Neural progenitor cell (in vitro differentiated cells): Measurements from ENCODE around the gene LILRB3. TPM values are rescaled to one million over a fixed set of nuclear protein-coding genes. Genes with fewer than 3 reads are reported as not detected.

Experiments used
- DNase-seq: peaks from one replicate; pipeline ENCODE4 v3.0.0-alpha.2; 2016; ENCODE audit warnings: low spot score
- H2AFZ ChIP-seq: fragments of 200-600 bp; sonication (generic); replicated peaks from 2 replicates; pipeline ENCODE4 v1.6.1; 2016; ENCODE audit warnings: antibody characterized with exemption
- H3F3A ChIP-seq: fragments of 200-600 bp; sonication (generic); 2 replicates; pipeline ENCODE4 v1.6.1; 2016; ENCODE audit warnings: antibody characterized with exemption, low read depth
- H3K27ac ChIP-seq: fragments of 200-600 bp; sonication (generic); 2 replicates; pipeline ENCODE4 v1.5.1; 2016; ENCODE audit warnings: mild to moderate bottlenecking
- H3K27me3 ChIP-seq: fragments of 200-600 bp; sonication (generic); 2 replicates; pipeline ENCODE4 v1.6.1; 2016; ENCODE audit warnings: mild to moderate bottlenecking, moderate library complexity
- H3K36me3 ChIP-seq: fragments of 200-600 bp; sonication (generic); 2 replicates; pipeline ENCODE4 v1.5.1; 2016
- H3K4me1 ChIP-seq: fragments of 200-600 bp; sonication (generic); 2 replicates; pipeline ENCODE4 v1.6.1; 2016; ENCODE audit warnings: mixed run types
- H3K4me2 ChIP-seq: fragments of 200-600 bp; sonication (generic); 2 replicates; pipeline ENCODE4 v1.6.1; 2016
- H3K4me3 ChIP-seq: fragments of 200-600 bp; sonication (generic); 2 replicates; pipeline ENCODE4 v1.5.1; 2016
- H3K79me2 ChIP-seq: fragments of 200-600 bp; sonication (generic); 2 replicates; pipeline ENCODE4 v1.6.1; 2016; ENCODE audit warnings: low read depth
- H3K9ac ChIP-seq: fragments of 200-600 bp; sonication (generic); 2 replicates; pipeline ENCODE4 v1.6.1; 2016
- H3K9me3 ChIP-seq: fragments of 200-600 bp; sonication (generic); 2 replicates; pipeline ENCODE4 v1.5.1; 2016; ENCODE audit warnings: low read depth
- H4K20me1 ChIP-seq: fragments of 200-600 bp; sonication (generic); 2 replicates; pipeline ENCODE4 v1.6.1; 2016; ENCODE audit warnings: low read depth
- H3K27ac Mint-ChIP-seq: 3 replicates; pipeline ENCODE4 v1.8.0; 2021; ENCODE audit warnings: mixed read lengths
- H3K27me3 Mint-ChIP-seq: 2 replicates; pipeline ENCODE4 v1.8.0; 2022; ENCODE audit warnings: low read depth, mild to moderate bottlenecking, inconsistent platforms, moderate library complexity, mixed read lengths; ENCODE audit not compliant: insufficient read depth
- H3K36me3 Mint-ChIP-seq: 3 replicates; pipeline ENCODE4 v1.8.0; 2021; ENCODE audit warnings: mixed read lengths
- H3K4me1 Mint-ChIP-seq: 3 replicates; pipeline ENCODE4 v1.8.0; 2021; ENCODE audit warnings: mixed read lengths
- H3K4me3 Mint-ChIP-seq: 3 replicates; pipeline ENCODE4 v1.8.0; 2021; ENCODE audit warnings: mild to moderate bottlenecking, moderate library complexity, mixed read lengths
- H3K9me3 Mint-ChIP-seq: 3 replicates; pipeline ENCODE4 v1.8.0; 2020; ENCODE audit warnings: mixed read lengths
- EZH2 ChIP-seq: fragments of 200-600 bp; sonication (generic); IDR thresholded peaks from 2 replicates; pipeline ENCODE4 v1.6.1; 2017; ENCODE audit warnings: antibody characterized with exemption, mild to moderate bottlenecking, moderate library complexity
- EZH2phosphoT487 ChIP-seq: fragments of 200-600 bp; sonication (generic); IDR thresholded peaks from 2 replicates; pipeline ENCODE4 v1.6.1; 2017; ENCODE audit warnings: antibody characterized with exemption
- total RNA-seq: library from RNA; depleted of rRNA; stranded (reverse); fragments of >200 nt; gene quantifications from 2 replicates; pipeline ENCODE4 v1.2.3, GENCODE V29; 2015; ENCODE audit warnings: low replicate concordance
- TF ChIP-seq, protein P1 (sequence below): fragments of 200-600 bp; sonication (generic); IDR thresholded peaks from 2 replicates; pipeline ENCODE4 v1.5.1; 2017; ENCODE audit warnings: antibody characterized with exemption, mild to moderate bottlenecking

Gene LILRB3
- total RNA-seq, 1 donor from 2014 or later: not detected

DNA sequence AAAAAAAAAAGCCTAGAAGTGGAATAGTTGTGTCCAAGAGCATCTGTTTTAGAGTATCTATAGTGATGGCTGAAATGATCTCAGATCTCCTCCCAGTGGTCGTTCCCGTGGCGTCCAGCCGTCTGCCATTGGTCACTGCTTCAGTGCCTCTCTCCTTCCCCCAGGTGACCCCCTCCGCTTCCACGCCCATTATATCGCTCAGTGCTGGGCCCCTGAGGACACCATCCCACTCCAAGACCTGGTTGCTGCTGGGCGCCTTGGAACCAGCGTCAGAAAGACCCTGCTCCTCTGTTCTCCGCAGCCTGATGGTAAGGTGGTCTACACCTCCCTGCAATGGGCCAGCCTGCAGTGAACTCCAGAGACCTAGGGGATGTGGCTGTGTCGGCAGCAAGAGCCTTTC lies 29.8 kb downstream of the LILRB3 start:
- TF ChIP-seq EZH2phosphoT487 (no peak), EZH2 (no peak)
- TF ChIP-seq, protein P1, sequence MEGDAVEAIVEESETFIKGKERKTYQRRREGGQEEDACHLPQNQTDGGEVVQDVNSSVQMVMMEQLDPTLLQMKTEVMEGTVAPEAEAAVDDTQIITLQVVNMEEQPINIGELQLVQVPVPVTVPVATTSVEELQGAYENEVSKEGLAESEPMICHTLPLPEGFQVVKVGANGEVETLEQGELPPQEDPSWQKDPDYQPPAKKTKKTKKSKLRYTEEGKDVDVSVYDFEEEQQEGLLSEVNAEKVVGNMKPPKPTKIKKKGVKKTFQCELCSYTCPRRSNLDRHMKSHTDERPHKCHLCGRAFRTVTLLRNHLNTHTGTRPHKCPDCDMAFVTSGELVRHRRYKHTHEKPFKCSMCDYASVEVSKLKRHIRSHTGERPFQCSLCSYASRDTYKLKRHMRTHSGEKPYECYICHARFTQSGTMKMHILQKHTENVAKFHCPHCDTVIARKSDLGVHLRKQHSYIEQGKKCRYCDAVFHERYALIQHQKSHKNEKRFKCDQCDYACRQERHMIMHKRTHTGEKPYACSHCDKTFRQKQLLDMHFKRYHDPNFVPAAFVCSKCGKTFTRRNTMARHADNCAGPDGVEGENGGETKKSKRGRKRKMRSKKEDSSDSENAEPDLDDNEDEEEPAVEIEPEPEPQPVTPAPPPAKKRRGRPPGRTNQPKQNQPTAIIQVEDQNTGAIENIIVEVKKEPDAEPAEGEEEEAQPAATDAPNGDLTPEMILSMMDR: no peak
- H2AFZ ChIP-seq: no peak overlapping the region
- peaks cover 4% of the 10 kb centered on the region for H3K36me3 ChIP-seq
- no peak overlapping the region for H3K9ac ChIP-seq
- peaks cover 14% of the 10 kb centered on the region for H4K20me1 ChIP-seq
- H3K4me1 Mint-ChIP-seq: peaks cover 13% of the 10 kb centered on the region
- H3K4me2 ChIP-seq: no peak overlapping the region
- H3K9me3 Mint-ChIP-seq: no peaks in the 10 kb centered on the region
- peaks cover 21% of the 10 kb centered on the region for H3F3A ChIP-seq
- peaks cover 13% of the 10 kb centered on the region for H3K36me3 Mint-ChIP-seq
- H3K27me3 ChIP-seq: no peaks in the 10 kb centered on the region
- H3K4me1 ChIP-seq: peaks cover 15% of the 10 kb centered on the region
- peaks cover 29% of the 10 kb centered on the region for H3K79me2 ChIP-seq
- H3K27ac Mint-ChIP-seq: no peak overlapping the region
- no peak overlapping the region for H3K27ac ChIP-seq
- no peak for DNase-seq
- peak overlapping the region; percentile 92 for H3K4me3 Mint-ChIP-seq
- no peak overlapping the region for H3K4me3 ChIP-seq
- H3K9me3 ChIP-seq: no peaks in the 10 kb centered on the region
- peaks cover 16% of the 10 kb centered on the region for H3K27me3 Mint-ChIP-seq

DNA sequence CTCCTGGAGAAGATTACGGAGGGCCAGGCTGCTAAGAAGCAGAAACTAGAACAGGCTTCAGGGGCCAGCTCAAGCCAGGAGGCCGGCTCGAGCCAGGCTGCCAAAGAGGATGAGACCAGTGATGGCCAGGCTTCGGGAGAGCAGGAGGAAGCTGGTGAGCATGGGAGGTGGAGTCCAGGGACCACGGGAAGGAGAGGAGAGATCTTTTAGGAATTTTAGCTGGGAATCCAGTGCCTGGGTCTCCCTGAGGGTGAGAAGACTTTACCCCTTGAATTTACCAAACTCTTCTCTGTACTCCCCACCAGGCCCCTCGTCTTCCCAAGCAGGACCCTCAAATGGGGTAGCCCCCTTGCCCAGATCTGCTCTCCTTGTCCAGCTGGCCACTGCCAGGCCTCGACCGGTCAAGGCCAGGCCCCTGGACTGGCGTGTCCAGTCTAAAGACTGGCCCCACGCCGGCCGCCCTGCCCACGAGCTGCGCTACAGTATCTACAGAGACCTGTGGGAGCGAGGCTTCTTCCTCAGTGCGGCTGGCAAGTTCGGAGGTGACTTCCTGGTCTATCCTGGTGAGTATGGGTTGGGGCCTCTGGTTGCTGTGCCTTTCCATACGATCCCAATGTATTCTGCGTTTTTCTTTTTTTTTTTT lies 30.9 kb downstream of the LILRB3 start:
- no peak overlapping the region for H3K27ac Mint-ChIP-seq
- peak overlapping the region; percentile 92 for H3K4me2 ChIP-seq
- peaks cover 21% of the 10 kb centered on the region for H4K20me1 ChIP-seq
- H3K36me3 Mint-ChIP-seq: peaks cover 14% of the 10 kb centered on the region
- H3K27me3 Mint-ChIP-seq: peaks cover 21% of the 10 kb centered on the region
- no peaks in the 10 kb centered on the region for H3K9me3 ChIP-seq
- H3K9me3 Mint-ChIP-seq: no peaks in the 10 kb centered on the region
- H3K36me3 ChIP-seq: peaks cover 4% of the 10 kb centered on the region
- H3K4me3 Mint-ChIP-seq: peak overlapping the region; percentile 92
- H3K27me3 ChIP-seq: no peaks in the 10 kb centered on the region
- peak overlapping the region; percentile 78 for H2AFZ ChIP-seq
- H3K79me2 ChIP-seq: peaks cover 37% of the 10 kb centered on the region
- DNase-seq: no peak
- peaks cover 16% of the 10 kb centered on the region for H3K4me1 ChIP-seq
- TF ChIP-seq EZH2 (no peak), EZH2phosphoT487 (no peak)
- TF ChIP-seq, protein P1: no peak
- peak overlapping the region; percentile 93 for H3K27ac ChIP-seq
- peaks cover 22% of the 10 kb centered on the region for H3K4me1 Mint-ChIP-seq
- peaks cover 21% of the 10 kb centered on the region for H3F3A ChIP-seq
- peak overlapping the region; percentile 76 for H3K9ac ChIP-seq
- H3K4me3 ChIP-seq: peak overlapping the region; percentile 88

DNA sequence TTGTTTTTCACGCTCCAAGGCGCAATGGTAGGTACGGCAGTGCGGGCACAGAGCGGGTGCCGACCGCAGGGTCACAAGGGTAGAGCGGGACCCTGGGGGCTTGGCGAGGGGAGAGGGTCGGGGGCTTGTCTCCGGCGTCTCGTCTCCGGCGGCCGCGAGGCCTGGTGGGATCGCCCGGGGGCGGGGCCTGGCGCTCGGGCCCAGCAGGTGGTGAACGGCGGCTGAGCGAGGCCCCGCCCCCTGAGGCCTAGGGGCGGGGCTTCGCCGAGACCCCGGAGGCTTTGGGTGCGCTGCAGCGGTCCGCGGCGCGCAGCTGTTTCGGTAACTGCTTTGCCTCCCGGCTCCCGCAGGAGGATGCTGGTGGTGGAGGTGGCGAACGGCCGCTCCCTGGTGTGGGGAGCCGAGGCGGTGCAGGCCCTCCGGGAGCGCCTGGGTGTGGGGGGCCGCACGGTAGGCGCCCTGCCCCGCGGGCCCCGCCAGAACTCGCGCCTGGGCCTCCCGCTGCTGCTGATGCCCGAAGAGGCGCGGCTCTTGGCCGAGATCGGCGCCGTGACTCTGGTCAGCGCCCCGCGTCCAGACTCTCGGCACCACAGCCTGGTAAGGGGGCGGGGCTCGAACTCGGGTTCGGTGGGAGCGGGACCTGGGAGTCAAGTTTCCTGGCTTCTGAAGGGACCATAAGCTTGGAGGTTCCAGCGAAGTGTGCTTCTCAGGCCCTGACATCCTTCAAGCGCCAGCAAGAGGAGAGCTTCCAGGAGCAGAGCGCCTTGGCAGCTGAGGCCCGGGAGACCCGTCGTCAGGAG lies 31.6 kb downstream of the LILRB3 start, which contains the start of gene TSEN34:
TSS of gene TSEN34 (plus strand) at position 298 of the 800 bp plus-strand sequence. CDS start at position 355, 57 bp downstream.
- Histone ChIP-seq H3K79me2 (peaks cover 40% of the 10 kb centered on the region), H3K27ac (peak within 1 kb of the TSS; percentile 95), H3F3A (peaks cover 21% of the 10 kb centered on the region), H3K4me1 (peaks cover 16% of the 10 kb centered on the region), H3K4me2 (peak within 1 kb of the TSS; percentile 92), H3K9ac (peak within 1 kb of the TSS; percentile 76), H3K9me3 (no peaks in the 10 kb centered on the region), H2AFZ (peak within 1 kb of the TSS; percentile 78), H3K36me3 (peaks cover 4% of the 10 kb centered on the region), H3K27me3 (no peaks in the 10 kb centered on the region), H3K4me3 (peak within 1 kb of the TSS; percentile 88), H4K20me1 (peaks cover 21% of the 10 kb centered on the region)
- TF ChIP-seq, protein P1: no peak
- TF ChIP-seq EZH2 (no peak), EZH2phosphoT487 (no peak)
- DNase-seq: peak; percentile 92
- Mint-ChIP-seq H3K4me1 (peaks cover 22% of the 10 kb centered on the region), H3K27me3 (peaks cover 21% of the 10 kb centered on the region), H3K36me3 (peaks cover 20% of the 10 kb centered on the region), H3K9me3 (no peaks in the 10 kb centered on the region), H3K27ac (peak within 1 kb of the TSS; percentile 99), H3K4me3 (peak within 1 kb of the TSS; percentile 92)
